SK-N-SH (cell line): Measurements from ENCODE around the gene PBX4. TPM values are rescaled to one million over a fixed set of nuclear protein-coding genes. Genes with fewer than 3 reads are reported as not detected.

Experiments
- CTCF ChIA-PET: fragments of 300-600, 350-600 bp; formaldehyde crosslinking; extraction: SDS; loops from one replicate; lab custom pipeline; 2021; lab: Yijun Ruan, JAX
- POLR2A ChIA-PET: fragments of 350-600 bp; sonication (Branson Sonifier 250); formaldehyde crosslinking; extraction: SDS; loops from one replicate; lab custom pipeline; 2020; ENCODE audit warnings: antibody characterized with exemption, inconsistent platforms; lab: Yijun Ruan, JAX
- DNase-seq: peaks from one replicate; pipeline ENCODE4 v3.0.0; 2012
- H2AFZ ChIP-seq: fragments of 200-600 bp; sonication (generic); 2 replicates; pipeline ENCODE4 v1.8.1; 2016; ENCODE audit warnings: antibody characterized with exemption, mild to moderate bottlenecking, low read depth
- H3F3A ChIP-seq: fragments of 200-600 bp; sonication (generic); replicated peaks from 2 replicates; pipeline ENCODE3; 2016; ENCODE audit warnings: antibody characterized with exemption, mild to moderate bottlenecking; ENCODE audit not compliant: insufficient read depth
- H3K27ac ChIP-seq, 2 experiments: fragments of 200-500 bp in 1 of 2; fragments of 200-600 bp in 1 of 2; sonication (Bioruptor generic) in 1 of 2; sonication (generic), shearing (Covaris generic) in 1 of 2; 2 replicates each; pipeline versions ENCODE4 v1.5.1 to v1.6.1; 2014 to 2016; ENCODE audit warnings: low read depth in 2 of 2, inconsistent platforms in 1 of 2, low read length in 1 of 2, mild to moderate bottlenecking in 1 of 2, mixed read lengths in 1 of 2
- H3K27me3 ChIP-seq: fragments of 200-600 bp; sonication (generic), shearing (Covaris generic); 2 replicates; pipeline ENCODE4 v1.6.1; 2016; ENCODE audit warnings: mixed run types; ENCODE audit not compliant: insufficient read depth
- H3K36me3 ChIP-seq, 2 experiments: fragments of 200-500 bp in 1 of 2; fragments of 200-600 bp in 1 of 2; sonication (Bioruptor generic) in 1 of 2; sonication (generic) in 1 of 2; replicated peaks in 1 of 2; 2 replicates each; pipeline versions ENCODE3 to v1.5.1; 2014 to 2016; ENCODE audit warnings: low read length in 1 of 2, mild to moderate bottlenecking in 1 of 2; ENCODE audit not compliant: insufficient read depth in 2 of 2, control insufficient read depth in 1 of 2
- H3K4me1 ChIP-seq, 2 experiments: fragments of 200-500 bp in 1 of 2; fragments of 200-600 bp in 1 of 2; sonication (Bioruptor generic) in 1 of 2; sonication (generic), shearing (Covaris generic) in 1 of 2; 2 replicates each; pipeline versions ENCODE4 v1.5.1 to v1.6.1; 2014 to 2016; ENCODE audit warnings: low read depth in 1 of 2, low read length in 1 of 2, mixed run types in 1 of 2; ENCODE audit not compliant: insufficient read depth in 2 of 2, control insufficient read depth in 1 of 2
- H3K4me2 ChIP-seq: fragments of 200-600 bp; sonication (generic), shearing (Covaris generic); 2 replicates; pipeline ENCODE4 v1.6.1; 2017; ENCODE audit warnings: mixed run types
- H3K4me3 ChIP-seq, 2 experiments: fragments of 200-500 bp in 1 of 2; fragments of 200-600 bp in 1 of 2; sonication (Bioruptor generic) in 1 of 2; sonication (generic), shearing (Covaris generic) in 1 of 2; 2 replicates each; pipeline versions ENCODE4 v1.5.1 to v1.8.1; 2014 to 2016; ENCODE audit warnings: low read depth in 2 of 2, inconsistent platforms in 1 of 2, low read length in 1 of 2, mild to moderate bottlenecking in 1 of 2, mixed read lengths in 1 of 2, moderate library complexity in 1 of 2
- H3K79me2 ChIP-seq: fragments of 200-600 bp; sonication (generic); 2 replicates; pipeline ENCODE4 v1.8.1; 2017; ENCODE audit warnings: mild to moderate bottlenecking; ENCODE audit not compliant: insufficient read depth
- H3K9ac ChIP-seq: fragments of 200-600 bp; sonication (generic); 2 replicates; pipeline ENCODE4 v1.6.1; 2017; ENCODE audit warnings: mixed run types
- H3K9me2 ChIP-seq: fragments of 200-600 bp; sonication (generic); 2 replicates; pipeline ENCODE4 v1.6.1; 2017; ENCODE audit warnings: mixed run types
- H3K9me3 ChIP-seq: fragments of 200-600 bp; sonication (generic); 2 replicates; pipeline ENCODE4 v1.6.1; 2017; ENCODE audit warnings: mixed run types, mild to moderate bottlenecking, moderate library complexity
- H4K20me1 ChIP-seq: fragments of 200-600 bp; sonication (generic); 2 replicates; pipeline ENCODE4 v1.6.1; 2017; ENCODE audit warnings: mild to moderate bottlenecking, mixed run types; ENCODE audit not compliant: insufficient read depth
- CHD2 ChIP-seq: fragments of 150-350 bp; IDR thresholded peaks from 2 replicates; pipeline ENCODE4 v1.6.1; 2018; ENCODE audit warnings: low read length; ENCODE audit not compliant: partially characterized antibody
- EZH2phosphoT487 ChIP-seq: fragments of 200-600 bp; sonication (generic); IDR thresholded peaks from 2 replicates; pipeline ENCODE4 v1.6.1; 2017; ENCODE audit warnings: low read depth, mixed run types, mild to moderate bottlenecking, antibody characterized with exemption, moderate library complexity, borderline replicate concordance
- FOSL2 ChIP-seq: IDR thresholded peaks from 2 replicates; pipeline ENCODE4 v1.4.0; 2012; ENCODE audit warnings: low read depth, mild to moderate bottlenecking, moderate library complexity, borderline replicate concordance
- MXI1 ChIP-seq: IDR thresholded peaks from 2 replicates; pipeline ENCODE4 v1.6.1; 2012; ENCODE audit warnings: mild to moderate bottlenecking, low read depth, low read length, improper control_type of control experiment
- POLR2AphosphoS5 ChIP-seq: IDR thresholded peaks from 2 replicates; pipeline ENCODE4 v1.6.1; 2012; ENCODE audit warnings: low read depth, low read length
- RCOR1 ChIP-seq: fragments of 150-350 bp; IDR thresholded peaks from 2 replicates; pipeline ENCODE4 v1.6.1; 2017; ENCODE audit warnings: antibody characterized with exemption, low read length
- RXRA ChIP-seq: IDR thresholded peaks from 2 replicates; pipeline ENCODE4 v1.4.0; 2012; ENCODE audit warnings: low read depth, mild to moderate bottlenecking, borderline replicate concordance
- USF1 ChIP-seq: IDR thresholded peaks from 2 replicates; pipeline ENCODE4 v1.4.0; 2012; ENCODE audit warnings: low read depth, borderline replicate concordance
- YY1 ChIP-seq: IDR thresholded peaks from 2 replicates; pipeline ENCODE4 v1.4.0; 2012; ENCODE audit warnings: low read depth, mild to moderate bottlenecking
- WGBS: methylation state at CpG from one replicate; pipeline ENCODE4 v1.1.6; 2017; ENCODE audit warnings: low lambda C conversion rate; 5-methylcytosine and 5-hydroxymethylcytosine counted together
- polyA plus RNA-seq, 3 experiments: library from polyadenylated mRNA; depleted of rRNA; stranded (reverse); fragments of >200 nt; gene quantifications; 2 replicates each; pipeline ENCODE4 v1.2.3, GENCODE V29; 2012
- TF ChIP-seq, protein P1 (sequence below): fragments of 200-600 bp; sonication (generic); IDR thresholded peaks from 2 replicates; pipeline ENCODE4 v1.6.1; 2017; ENCODE audit warnings: antibody characterized with exemption, mild to moderate bottlenecking, moderate library complexity

PBX4 gene
- polyA plus RNA-seq, 1 of the 3 experiments (the other 2 are of a cell fraction) = 6.4 TPM

DNA sequence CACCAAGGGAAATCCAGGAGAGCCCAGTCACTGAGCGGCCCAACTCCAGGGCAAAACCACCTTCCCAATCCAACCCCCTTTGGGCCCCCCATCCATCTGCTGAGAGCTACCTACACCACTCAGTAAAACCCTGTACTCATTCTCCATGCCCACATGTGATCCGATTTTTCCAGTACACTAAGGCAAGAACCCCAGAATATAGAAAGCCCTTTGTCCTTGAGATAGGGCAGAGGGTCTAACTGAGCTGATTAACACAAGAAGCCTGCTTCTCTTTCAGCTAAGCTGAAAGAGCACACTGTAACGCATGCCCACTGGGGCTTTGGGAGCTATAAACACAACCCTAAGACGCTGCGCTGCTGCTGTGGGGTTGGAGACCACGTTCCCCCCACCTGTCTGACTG is 36.0 kb downstream of the PBX4 start:
- H4K20me1 ChIP-seq = no peaks in the 10 kb centered on the region
- no peak overlapping the region for H2AFZ ChIP-seq
- POLR2A ChIA-PET = no interaction called here
- no peak overlapping the region for H3K9ac ChIP-seq
- TF ChIP-seq CHD2 = no peak
- TF ChIP-seq YY1 = no peak
- TF ChIP-seq FOSL2 = no peak
- no peaks in the 10 kb centered on the region for H3K27me3 ChIP-seq
- CTCF ChIA-PET = interaction anchor here (0.7 to 3.0 kb wide), 3 partner anchors 14 to 31 kb away, joined by 3 to 14 read pairs (median 6); no protein-coding TSS in a partner anchor
- H3K4me2 ChIP-seq = no peak overlapping the region
- no peak overlapping the region for H3K27ac ChIP-seq
- H3F3A ChIP-seq = no peaks in the 10 kb centered on the region
- peaks cover 0 to 6% of the 10 kb centered on the region in 2 experiments; a peak in 1 of 4 replicates for H3K4me1 ChIP-seq
- H3K9me2 ChIP-seq = no peaks in the 10 kb centered on the region
- no peak for DNase-seq
- no peak overlapping the region for H3K4me3 ChIP-seq
- 82% methylated on average over 1 of the region's 6 CpGs for WGBS
- no peaks in the 10 kb centered on the region for H3K36me3 ChIP-seq
- no peaks in the 10 kb centered on the region for H3K9me3 ChIP-seq
- H3K79me2 ChIP-seq = no peaks in the 10 kb centered on the region

DNA sequence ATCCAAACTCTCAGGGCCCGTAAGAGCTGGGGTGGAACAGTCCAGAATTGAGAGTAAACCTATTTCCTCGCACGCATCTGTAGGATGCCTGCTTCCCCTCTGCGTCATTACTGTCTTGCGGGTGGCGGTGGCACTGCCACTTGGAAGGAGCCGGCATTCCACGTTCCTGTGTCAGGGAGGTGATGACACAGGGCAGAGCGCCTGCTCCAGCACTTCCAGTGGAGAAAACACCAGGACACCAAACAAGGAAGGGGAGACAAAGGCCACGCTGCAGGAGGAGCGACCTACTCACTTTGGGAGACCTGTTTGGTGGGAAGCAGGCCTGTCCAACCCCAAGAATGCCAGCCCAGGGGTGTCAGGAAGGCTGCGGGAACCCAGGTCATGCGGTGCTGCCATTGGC is 37.1 kb downstream of the PBX4 start:
- POLR2A ChIA-PET = no interaction called here
- CTCF ChIA-PET = interaction anchor here (1.5 to 3.0 kb wide), 2 partner anchors 27 to 50 kb away, joined by 3 to 14 read pairs; no protein-coding TSS in a partner anchor

More for the DNA sequence above, 37.1 kb downstream of the PBX4 start:
- no peaks in the 10 kb centered on the region for H3K27me3 ChIP-seq
- H3K9me2 ChIP-seq = no peaks in the 10 kb centered on the region
- H3F3A ChIP-seq = no peaks in the 10 kb centered on the region
- no peaks in the 10 kb centered on the region for H3K36me3 ChIP-seq
- peaks cover 0 to 6% of the 10 kb centered on the region in 2 experiments; a peak in 1 of 4 replicates for H3K4me1 ChIP-seq
- no peak overlapping the region for H3K4me3 ChIP-seq
- H3K9me3 ChIP-seq = no peaks in the 10 kb centered on the region
- H3K4me2 ChIP-seq = no peak overlapping the region
- H4K20me1 ChIP-seq = no peaks in the 10 kb centered on the region
- H3K9ac ChIP-seq = no peak overlapping the region
- no peak overlapping the region for H3K27ac ChIP-seq
- no peaks in the 10 kb centered on the region for H3K79me2 ChIP-seq
- 86% methylated on average over 11 of the region's 13 CpGs for WGBS
- TF ChIP-seq RCOR1 (no peak), MXI1 (no peak), RXRA (no peak), FOSL2 (no peak), POLR2AphosphoS5 (no peak), USF1 (no peak), EZH2phosphoT487 (no peak)
- TF ChIP-seq, protein P1, sequence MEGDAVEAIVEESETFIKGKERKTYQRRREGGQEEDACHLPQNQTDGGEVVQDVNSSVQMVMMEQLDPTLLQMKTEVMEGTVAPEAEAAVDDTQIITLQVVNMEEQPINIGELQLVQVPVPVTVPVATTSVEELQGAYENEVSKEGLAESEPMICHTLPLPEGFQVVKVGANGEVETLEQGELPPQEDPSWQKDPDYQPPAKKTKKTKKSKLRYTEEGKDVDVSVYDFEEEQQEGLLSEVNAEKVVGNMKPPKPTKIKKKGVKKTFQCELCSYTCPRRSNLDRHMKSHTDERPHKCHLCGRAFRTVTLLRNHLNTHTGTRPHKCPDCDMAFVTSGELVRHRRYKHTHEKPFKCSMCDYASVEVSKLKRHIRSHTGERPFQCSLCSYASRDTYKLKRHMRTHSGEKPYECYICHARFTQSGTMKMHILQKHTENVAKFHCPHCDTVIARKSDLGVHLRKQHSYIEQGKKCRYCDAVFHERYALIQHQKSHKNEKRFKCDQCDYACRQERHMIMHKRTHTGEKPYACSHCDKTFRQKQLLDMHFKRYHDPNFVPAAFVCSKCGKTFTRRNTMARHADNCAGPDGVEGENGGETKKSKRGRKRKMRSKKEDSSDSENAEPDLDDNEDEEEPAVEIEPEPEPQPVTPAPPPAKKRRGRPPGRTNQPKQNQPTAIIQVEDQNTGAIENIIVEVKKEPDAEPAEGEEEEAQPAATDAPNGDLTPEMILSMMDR = no peak
- no peak for DNase-seq
- H2AFZ ChIP-seq = no peak overlapping the region
